Stomach (tissue), 9 donors: ENCODE measurements around the gene RAVER2. TPM values are rescaled to one million over a fixed set of nuclear protein-coding genes. Genes with fewer than 3 reads are reported as not detected.

Experiments
- DNase-seq, 2 donors: peaks; one replicate each; pipeline versions ENCODE4 v3.0.0 to v3.0.0-alpha.2; 2013 to 2019
- H3K27ac ChIP-seq, 5 donors: fragments of 200-600 bp in 4 of 5; sonication (generic) in 4 of 5; one replicate each; pipeline ENCODE4 v1.5.1; 2013 to 2019; ENCODE audit warnings: mild to moderate bottlenecking in 1 of 5, moderate library complexity in 1 of 5
- H3K27me3 ChIP-seq, 3 donors: fragments of 200-600 bp; sonication (generic); one replicate each; pipeline ENCODE4 v1.5.1; 2017 to 2019; ENCODE audit warnings: mixed run types in 1 of 3
- H3K36me3 ChIP-seq, 4 donors: fragments of 200-600 bp; sonication (generic); 1 replicate in 3 of 4; 2 replicates in 1 of 4; pipeline ENCODE4 v1.5.1; 2016 to 2019
- H3K4me1 ChIP-seq, 4 donors: fragments of 200-600 bp; sonication (generic); one replicate each; pipeline ENCODE4 v1.5.1; 2016 to 2019
- H3K4me3 ChIP-seq, 4 donors: fragments of 200-600 bp; sonication (generic) in 3 of 4; one replicate each; pipeline ENCODE4 v1.5.1; 2016 to 2019; ENCODE audit warnings: mild to moderate bottlenecking in 1 of 4
- H3K9me3 ChIP-seq, 4 donors: fragments of 200-600 bp; sonication (generic); one replicate each; pipeline ENCODE4 v1.5.1; 2016 to 2019
- CTCF ChIP-seq, 7 experiments: fragments of 450-650 bp in 4 of 7; fragments of 200-600 bp in 3 of 7; sonication (generic) in 3 of 7; IDR thresholded peaks; one replicate each; pipeline ENCODE4 v1.5.1; 2016 to 2019; ENCODE audit warnings: antibody characterized with exemption in 7 of 7, control low read depth in 2 of 7, mild to moderate bottlenecking in 1 of 7
- EP300 ChIP-seq: sonication (generic); formaldehyde crosslinking; IDR thresholded peaks from one replicate; pipeline ENCODE4 v1.6.1; 2017; ENCODE audit warnings: antibody characterized with exemption
- POLR2A ChIP-seq, 4 donors: fragments of 450-650 bp; IDR thresholded peaks; one replicate each; pipeline ENCODE4 v1.6.1; 2016; ENCODE audit warnings: antibody characterized with exemption in 4 of 4, control low read depth in 2 of 4, mild to moderate bottlenecking in 1 of 4, moderate library complexity in 1 of 4
- POLR2AphosphoS5 ChIP-seq, 3 donors: sonication (generic); formaldehyde crosslinking; IDR thresholded peaks; one replicate each; pipeline ENCODE4 v1.6.1; 2016; ENCODE audit warnings: antibody characterized with exemption in 3 of 3
- WGBS, 5 donors: extraction: QIAGEN DNeasy Blood & Tissue Kit in 3 of 5; methylation state at CpG; one replicate each; pipeline versions ENCODE4 v1.1.5 to v1.1.7; 2013 to 2018; 5-methylcytosine and 5-hydroxymethylcytosine counted together
- intact Hi-C: fragments of 100-400 bp; cut with DNase I; formaldehyde crosslinking; loops from one replicate; pipeline ENCODE4 v1.15.1; 2023; ENCODE audit warnings: low total_unique reads
- polyA plus RNA-seq, 3 donors: library from polyadenylated mRNA; stranded (reverse); fragments of 200-250 nt; gene quantifications; one replicate each; pipeline ENCODE4 v1.2.3, GENCODE V29; 2013
- total RNA-seq, 5 donors: library from RNA; depleted of rRNA; stranded (reverse); fragments of >200 nt; gene quantifications; one replicate each; pipeline versions ENCODE4 v1.1.0 to v1.2.3, GENCODE V29; 2014 to 2016
- donor health status: healthy with polysubstance abuse.
- donor health status: Bipolar disorder and iron deficiency.
- donor health status: healthy.

Gene RAVER2
- total and polyA plus RNA-seq, 8 donors: 4.7 to 27.5 (median 13.9) TPM

- Histone ChIP-seq H3K9me3 (no peaks in the 10 kb centered on the region), H3K4me1 (peaks cover 0 to 2% (median under 1%) of the 10 kb centered on the region in 4 donors), H3K27me3 (no peaks in the 10 kb centered on the region), H3K4me3 (no peak overlapping the region), H3K36me3 (peaks cover 19 to 44% (median 39%) of the 10 kb centered on the region in 4 donors), H3K27ac (no peak overlapping the region)
- TF ChIP-seq POLR2AphosphoS5 (IDR thresholded peaks at IDR 0.05): no peak
- no peak for TF ChIP-seq POLR2A (IDR thresholded peaks at IDR 0.05)
- TF ChIP-seq EP300: no peak
- no peak for TF ChIP-seq CTCF (IDR thresholded peaks at IDR 0.05)
- no peak for DNase-seq
- intact Hi-C loops: loop anchor here (10.0 kb wide), 1 partner anchor 565 kb away; no protein-coding TSS in a partner anchor
- 79 to 85% (median 81%) methylated on average over 8 of the region's 8 CpGs for WGBS, 5 donors
These were observed 84.6 kb downstream of the RAVER2 start for GRCh38 chr1:64829411-64830029.

- Histone ChIP-seq H3K27ac (no peak overlapping the region), H3K27me3 (no peaks in the 10 kb centered on the region), H3K36me3 (peaks cover 24 to 50% (median 45%) of the 10 kb centered on the region in 4 donors), H3K4me1 (no peaks in the 10 kb centered on the region), H3K9me3 (no peaks in the 10 kb centered on the region), H3K4me3 (no peak overlapping the region)
- TF ChIP-seq POLR2A (IDR thresholded peaks at IDR 0.05) (no peak), CTCF (IDR thresholded peaks at IDR 0.05) (no peak), POLR2AphosphoS5 (IDR thresholded peaks at IDR 0.05) (no peak), EP300 (no peak)
- no peak for DNase-seq
- intact Hi-C loops: no loop called here
- 70 to 79% (median 76%) methylated on average over 5 of the region's 5 CpGs for WGBS, 5 donors
These were observed 85.3 kb downstream of the RAVER2 start for GRCh38 chr1:64830030-64830651.

GRCh38 chr1:64834734-64835133 lies 89.9 kb downstream of the RAVER2 start:
- H3K9me3 ChIP-seq: no peaks in the 10 kb centered on the region
- intact Hi-C loops: no loop called here
- TF ChIP-seq POLR2AphosphoS5 (IDR thresholded peaks at IDR 0.05) (no peak), POLR2A (IDR thresholded peaks at IDR 0.05) (no peak), EP300 (no peak), CTCF (IDR thresholded peaks at IDR 0.05) (no peak)

GRCh38 chr1:64836802-64837201 lies 91.9 kb downstream of the RAVER2 start:
- Histone ChIP-seq H3K27me3 (no peaks in the 10 kb centered on the region), H3K4me1 (peaks cover 0 to 5% (median 2%) of the 10 kb centered on the region in 4 donors), H3K4me3 (no peak overlapping the region), H3K27ac (no peak overlapping the region), H3K9me3 (no peaks in the 10 kb centered on the region), H3K36me3 (peaks cover 79 to 98% (median 97%) of the 10 kb centered on the region in 4 donors)
- DNase-seq: no peak
- WGBS, 5 donors: 90 to 95% (median 94%) methylated on average over 8 of the region's 8 CpGs
- intact Hi-C loops: no loop called here
- TF ChIP-seq EP300 (no peak), CTCF (IDR thresholded peaks at IDR 0.05) (no peak), POLR2AphosphoS5 (IDR thresholded peaks at IDR 0.05) (no peak), POLR2A (IDR thresholded peaks at IDR 0.05) (no peak)

More at GRCh38 chr1:64834734-64835133, 89.9 kb downstream of the RAVER2 start:
- DNase-seq: no peak
- Histone ChIP-seq H3K4me1 (no peaks in the 10 kb centered on the region), H3K27me3 (no peaks in the 10 kb centered on the region), H3K4me3 (no peak overlapping the region), H3K27ac (no peak overlapping the region), H3K36me3 (peaks cover 61 to 94% (median 89%) of the 10 kb centered on the region in 4 donors)
